Measurements from ENCODE around the gene IGBP1.
"Not testable (repeated sequence)": the region's sequence is repeated elsewhere in the genome, so short reads cannot be mapped to it uniquely, and the experiment has no call there.

DNA sequence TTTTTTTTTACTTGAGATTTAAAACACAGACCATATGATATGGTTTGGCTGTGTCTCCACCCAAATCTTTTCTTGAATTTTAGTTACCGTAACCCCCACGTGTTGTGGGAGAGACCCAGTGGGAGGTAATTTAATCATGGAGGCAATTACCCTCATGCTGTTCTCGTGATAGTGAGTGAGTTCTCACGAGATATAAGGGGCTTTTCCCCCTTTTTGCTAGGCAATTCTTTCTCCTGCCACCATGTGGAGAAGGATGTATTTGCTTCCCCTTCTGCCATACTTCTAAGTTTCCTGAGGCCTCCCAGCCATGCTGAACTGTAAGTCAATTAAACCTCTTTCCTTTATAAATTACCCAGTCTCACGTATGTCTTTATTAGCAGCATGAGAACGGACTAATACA lies 76.3 kb downstream of the IGBP1 start:
- TF ChIP-seq, protein P1, sequence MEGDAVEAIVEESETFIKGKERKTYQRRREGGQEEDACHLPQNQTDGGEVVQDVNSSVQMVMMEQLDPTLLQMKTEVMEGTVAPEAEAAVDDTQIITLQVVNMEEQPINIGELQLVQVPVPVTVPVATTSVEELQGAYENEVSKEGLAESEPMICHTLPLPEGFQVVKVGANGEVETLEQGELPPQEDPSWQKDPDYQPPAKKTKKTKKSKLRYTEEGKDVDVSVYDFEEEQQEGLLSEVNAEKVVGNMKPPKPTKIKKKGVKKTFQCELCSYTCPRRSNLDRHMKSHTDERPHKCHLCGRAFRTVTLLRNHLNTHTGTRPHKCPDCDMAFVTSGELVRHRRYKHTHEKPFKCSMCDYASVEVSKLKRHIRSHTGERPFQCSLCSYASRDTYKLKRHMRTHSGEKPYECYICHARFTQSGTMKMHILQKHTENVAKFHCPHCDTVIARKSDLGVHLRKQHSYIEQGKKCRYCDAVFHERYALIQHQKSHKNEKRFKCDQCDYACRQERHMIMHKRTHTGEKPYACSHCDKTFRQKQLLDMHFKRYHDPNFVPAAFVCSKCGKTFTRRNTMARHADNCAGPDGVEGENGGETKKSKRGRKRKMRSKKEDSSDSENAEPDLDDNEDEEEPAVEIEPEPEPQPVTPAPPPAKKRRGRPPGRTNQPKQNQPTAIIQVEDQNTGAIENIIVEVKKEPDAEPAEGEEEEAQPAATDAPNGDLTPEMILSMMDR (IDR thresholded peaks at IDR 0.05) = not testable (repeated sequence)
- not testable (repeated sequence) for TF ChIP-seq POLR2A (IDR thresholded peaks at IDR 0.05)
